ENCODE measurements around the gene MASP1. TPM values are rescaled to one million over a fixed set of nuclear protein-coding genes. Genes with fewer than 3 reads are reported as not detected.

Gene MASP1, protein sequence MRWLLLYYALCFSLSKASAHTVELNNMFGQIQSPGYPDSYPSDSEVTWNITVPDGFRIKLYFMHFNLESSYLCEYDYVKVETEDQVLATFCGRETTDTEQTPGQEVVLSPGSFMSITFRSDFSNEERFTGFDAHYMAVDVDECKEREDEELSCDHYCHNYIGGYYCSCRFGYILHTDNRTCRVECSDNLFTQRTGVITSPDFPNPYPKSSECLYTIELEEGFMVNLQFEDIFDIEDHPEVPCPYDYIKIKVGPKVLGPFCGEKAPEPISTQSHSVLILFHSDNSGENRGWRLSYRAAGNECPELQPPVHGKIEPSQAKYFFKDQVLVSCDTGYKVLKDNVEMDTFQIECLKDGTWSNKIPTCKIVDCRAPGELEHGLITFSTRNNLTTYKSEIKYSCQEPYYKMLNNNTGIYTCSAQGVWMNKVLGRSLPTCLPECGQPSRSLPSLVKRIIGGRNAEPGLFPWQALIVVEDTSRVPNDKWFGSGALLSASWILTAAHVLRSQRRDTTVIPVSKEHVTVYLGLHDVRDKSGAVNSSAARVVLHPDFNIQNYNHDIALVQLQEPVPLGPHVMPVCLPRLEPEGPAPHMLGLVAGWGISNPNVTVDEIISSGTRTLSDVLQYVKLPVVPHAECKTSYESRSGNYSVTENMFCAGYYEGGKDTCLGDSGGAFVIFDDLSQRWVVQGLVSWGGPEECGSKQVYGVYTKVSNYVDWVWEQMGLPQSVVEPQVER
- total RNA-seq: 93.7 TPM

DNA sequence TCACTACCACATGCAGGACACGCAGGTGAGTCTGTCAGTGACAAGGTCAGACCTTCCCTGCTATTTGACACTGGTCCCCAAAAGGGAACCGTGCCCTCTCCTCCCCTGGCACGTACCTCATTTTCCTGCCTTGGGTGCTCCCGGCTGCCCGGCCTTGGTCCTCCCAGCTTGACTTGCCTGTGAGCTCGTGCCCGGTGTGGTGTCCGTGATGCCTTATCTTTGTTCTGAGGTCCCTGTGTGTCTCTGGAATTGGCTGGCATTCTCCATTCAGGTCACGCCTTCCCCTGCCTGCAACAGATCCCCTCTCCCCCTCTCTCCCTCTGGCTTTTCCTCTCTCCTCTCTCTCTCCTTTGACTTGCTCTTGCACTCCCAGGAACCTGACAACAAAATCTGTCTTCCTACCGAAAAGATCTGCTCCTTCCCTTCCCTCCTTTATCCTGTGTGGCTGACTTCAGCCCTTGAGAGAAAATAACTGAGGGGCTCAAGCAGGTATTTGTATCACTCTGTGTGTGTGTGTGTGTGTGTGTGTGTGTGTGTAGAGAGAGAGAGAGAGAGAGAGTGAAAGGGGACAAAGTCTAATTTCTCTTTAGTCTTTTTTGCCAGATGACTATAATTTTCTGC, at the start of gene MASP1:
Gene MASP1, minus strand, starts transcription at position 226 of the 621 bp plus-strand sequence. Its CDS starts 105 bp downstream, at position 121.
- ATAC-seq (peak; percentile 61), DNase-seq (ENCODE audit: low spot score) (peak; percentile 87)

DNA sequence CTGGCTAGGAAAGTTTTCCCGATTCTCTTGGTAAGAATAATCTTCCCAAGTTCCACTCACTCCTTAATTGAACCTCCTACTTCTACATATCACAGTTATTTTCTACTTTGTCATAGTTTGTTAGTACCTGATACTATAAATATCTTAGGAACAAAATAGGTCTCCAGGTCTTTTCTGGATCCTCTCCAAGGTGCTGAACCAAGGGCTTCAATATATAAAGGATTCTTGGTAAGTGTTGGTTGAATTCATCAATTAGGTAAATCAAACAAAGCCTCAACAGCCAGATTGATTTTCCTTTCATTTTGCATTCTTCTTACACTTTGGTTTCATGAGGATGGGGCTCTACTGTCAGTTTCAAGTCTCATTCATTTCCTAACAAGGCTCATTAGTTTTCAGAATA, 49.0 kb upstream of the MASP1 start:
- DNase-seq (ENCODE audit: low spot score) (no peak), ATAC-seq (no peak)

DNA sequence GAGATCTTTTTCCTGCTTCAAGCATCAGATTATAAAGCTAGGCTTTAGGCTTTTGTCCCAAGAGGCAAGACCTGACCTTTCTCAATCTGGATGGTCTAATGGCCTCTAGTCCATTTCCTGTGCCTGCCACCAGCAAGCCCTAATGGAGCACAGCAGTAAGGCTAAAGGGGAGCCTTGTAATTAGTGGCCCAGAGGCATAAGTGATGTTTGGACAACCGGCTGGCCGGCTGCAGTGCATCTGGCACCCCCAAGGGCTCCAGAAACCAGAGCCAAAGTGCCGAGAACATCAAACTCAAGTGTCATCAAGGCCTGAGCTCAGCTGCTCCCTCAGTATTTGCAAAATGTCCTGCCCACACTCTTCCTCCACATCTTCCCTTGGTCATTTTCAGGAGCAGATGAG, 44.8 kb upstream of the MASP1 start:
- DNase-seq (ENCODE audit: low spot score) (no peak), ATAC-seq (no peak)

DNA sequence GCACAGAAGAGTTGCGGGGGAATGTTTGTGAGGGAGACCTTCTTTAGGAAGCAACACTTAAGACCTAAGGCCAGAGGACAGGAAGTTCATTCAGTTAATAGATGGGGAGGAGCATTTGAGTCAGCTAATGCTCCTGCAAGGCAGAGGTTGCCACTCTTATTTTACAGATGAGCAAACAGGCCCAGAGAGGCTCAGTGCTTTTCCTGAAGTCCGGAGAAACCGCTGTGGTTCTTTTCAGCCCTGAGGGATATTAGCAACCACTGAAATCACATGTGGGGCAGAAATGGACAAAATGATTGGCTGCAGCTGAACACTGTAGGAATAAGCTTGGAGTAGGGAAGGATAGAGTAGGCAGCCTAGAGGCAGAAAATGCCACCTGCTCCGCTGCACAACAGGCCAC, 43.4 kb upstream of the MASP1 start:
- DNase-seq (ENCODE audit: low spot score) (no peak), ATAC-seq (no peak)

DNA sequence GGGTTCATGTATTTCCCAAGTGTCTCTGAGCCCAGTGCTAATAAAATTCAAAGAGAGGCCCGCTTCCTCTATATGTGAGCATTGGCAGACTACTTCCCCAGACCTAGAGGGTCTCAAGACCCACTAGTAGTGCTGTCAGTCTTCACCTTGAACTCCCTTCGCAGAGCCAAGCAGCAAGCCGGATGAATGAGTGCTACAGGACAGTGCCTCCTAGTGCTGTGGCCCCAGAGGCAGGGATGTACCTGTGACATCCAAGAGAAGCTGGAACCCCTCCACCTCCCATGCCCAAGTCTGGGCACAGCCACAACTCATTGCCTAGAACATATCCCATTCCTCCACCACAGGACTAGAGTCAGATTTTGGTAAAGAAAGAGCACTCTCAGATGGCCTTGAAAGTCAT, 37.2 kb upstream of the MASP1 start:
- ATAC-seq (no peak), DNase-seq (ENCODE audit: low spot score) (no peak)

DNA sequence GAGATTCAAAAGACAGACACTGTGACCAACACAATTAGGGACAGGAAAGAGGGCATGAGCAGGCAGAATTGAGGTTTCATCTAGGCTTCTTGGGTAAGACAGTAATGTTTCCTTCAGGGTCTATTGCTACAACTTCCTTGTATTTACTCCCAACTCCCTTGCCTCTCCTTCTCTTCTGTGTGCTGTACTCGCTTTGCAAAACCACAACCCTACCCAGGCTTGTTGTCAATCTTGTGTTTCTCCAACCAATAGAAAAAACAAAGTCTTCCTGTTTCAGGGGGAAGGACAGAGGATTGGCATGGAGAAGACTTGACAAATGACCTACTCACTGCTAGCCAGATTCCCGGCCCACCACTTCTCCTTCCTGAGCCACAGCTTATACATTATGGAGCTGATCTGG, 36.3 kb upstream of the MASP1 start:
- DNase-seq (ENCODE audit: low spot score) (no peak), ATAC-seq (no peak)

DNA sequence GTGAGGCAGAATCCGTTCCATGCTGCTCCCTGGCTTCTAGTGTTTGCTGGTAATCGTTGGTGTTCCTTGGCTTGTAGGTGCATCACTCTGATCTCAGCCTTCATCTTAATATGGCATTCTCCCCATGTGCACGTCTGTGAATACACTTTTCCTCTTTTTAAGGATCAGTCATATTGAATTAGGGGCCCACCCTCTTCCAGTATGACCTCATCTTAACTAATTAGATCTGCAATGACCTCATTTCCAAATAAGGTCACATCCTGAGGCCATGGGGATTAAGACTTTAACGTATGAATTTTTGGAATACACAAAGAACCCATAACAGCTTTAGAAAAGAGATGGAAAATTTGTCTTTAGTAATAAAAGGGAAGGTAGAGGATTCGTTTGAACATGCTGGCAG, 34.1 kb upstream of the MASP1 start:
- no peak for ATAC-seq
- DNase-seq (ENCODE audit: low spot score): no peak

DNA sequence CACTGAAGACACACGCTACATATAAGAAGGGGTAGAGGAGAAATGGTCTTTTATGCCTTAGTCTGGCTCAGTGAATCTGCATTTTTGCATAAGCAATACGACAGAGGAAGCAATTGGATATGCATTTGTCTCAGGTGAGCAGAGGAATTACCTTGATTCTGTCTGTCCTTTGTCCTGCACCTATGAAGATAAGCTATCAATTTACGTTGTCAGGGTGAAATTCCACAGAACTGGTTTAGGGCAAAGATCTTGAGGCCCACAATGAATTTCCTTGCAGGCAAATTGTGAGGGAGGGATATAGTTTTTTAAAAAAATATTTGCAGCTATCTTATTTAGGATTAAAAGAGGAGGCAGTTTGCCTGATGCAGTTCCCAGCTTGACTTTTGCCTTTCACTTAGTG, 31.6 kb upstream of the MASP1 start:
- no peak for ATAC-seq
- no peak for DNase-seq (ENCODE audit: low spot score)

DNA sequence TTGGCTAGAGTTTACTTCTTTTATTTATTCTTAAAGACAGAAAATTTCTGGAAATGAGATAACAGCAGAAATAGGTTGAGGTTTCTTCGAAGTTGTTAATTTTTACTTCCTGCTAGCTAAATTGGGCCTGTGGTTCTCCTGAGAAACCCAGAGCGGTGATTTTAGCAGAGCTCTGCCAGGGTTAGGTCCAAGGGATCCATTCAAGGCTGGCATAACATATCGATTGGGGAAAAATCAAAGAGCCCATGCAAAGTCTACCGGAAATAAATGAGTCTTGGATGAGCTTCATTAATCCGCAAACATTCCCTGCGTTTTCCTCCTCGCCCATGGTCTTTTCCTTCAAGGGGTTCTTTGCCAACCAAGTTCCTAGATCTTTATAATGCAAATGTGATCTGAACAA, 30.8 kb upstream of the MASP1 start:
- ATAC-seq (no peak), DNase-seq (ENCODE audit: low spot score) (no peak)

DNA sequence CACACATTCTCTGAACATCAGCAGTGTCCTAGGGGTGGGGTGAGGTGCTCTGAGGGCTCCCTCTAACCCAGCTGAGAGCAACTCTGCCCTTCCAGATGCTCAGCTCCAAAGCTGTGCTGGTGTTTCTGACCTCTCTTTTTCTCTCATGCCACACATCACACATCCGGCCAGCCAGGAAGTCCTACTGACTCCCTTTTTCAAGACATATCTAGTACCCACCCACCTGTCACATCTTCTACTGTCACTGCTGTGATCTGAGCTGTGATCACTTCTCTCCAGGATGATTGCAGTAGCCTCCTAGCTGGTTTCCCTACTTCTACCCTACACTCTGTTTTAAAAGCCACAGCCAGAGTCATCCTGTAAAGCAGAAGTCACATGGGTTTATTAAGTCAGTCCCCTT, 30.2 kb upstream of the MASP1 start:
- DNase-seq (ENCODE audit: low spot score) (no peak), ATAC-seq (no peak)

DNA sequence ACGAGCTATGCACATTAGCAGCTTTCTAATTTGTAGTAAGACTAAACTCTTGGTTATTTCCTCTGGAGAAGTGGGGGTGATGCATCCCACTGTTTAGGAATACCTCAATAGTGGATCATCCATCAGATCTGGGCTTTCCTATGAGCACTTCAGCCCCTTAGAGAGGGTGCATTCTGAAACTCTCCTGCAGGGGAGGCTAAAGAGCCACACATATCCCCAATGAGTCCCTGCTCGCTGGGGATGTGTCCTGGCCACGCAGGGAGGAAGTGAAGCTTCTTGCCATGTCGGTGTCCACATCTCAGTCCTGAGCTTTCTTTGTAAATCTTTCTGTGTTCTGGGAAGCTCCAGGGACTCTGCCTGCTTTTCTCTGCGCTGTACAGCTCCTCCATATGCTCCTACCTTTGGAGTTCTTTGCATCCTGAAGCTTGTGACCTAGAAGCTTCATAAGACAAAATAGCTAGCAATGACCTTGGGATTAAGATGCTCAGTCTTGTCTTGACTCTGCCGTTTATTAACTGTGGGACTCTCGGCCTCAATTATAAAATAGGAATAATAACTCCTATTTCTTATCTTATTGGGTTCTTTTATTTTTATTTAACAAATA, 28.3 kb upstream of the MASP1 start:
- DNase-seq (ENCODE audit: low spot score) (peak; percentile 65), ATAC-seq (peak; percentile 90)

DNA sequence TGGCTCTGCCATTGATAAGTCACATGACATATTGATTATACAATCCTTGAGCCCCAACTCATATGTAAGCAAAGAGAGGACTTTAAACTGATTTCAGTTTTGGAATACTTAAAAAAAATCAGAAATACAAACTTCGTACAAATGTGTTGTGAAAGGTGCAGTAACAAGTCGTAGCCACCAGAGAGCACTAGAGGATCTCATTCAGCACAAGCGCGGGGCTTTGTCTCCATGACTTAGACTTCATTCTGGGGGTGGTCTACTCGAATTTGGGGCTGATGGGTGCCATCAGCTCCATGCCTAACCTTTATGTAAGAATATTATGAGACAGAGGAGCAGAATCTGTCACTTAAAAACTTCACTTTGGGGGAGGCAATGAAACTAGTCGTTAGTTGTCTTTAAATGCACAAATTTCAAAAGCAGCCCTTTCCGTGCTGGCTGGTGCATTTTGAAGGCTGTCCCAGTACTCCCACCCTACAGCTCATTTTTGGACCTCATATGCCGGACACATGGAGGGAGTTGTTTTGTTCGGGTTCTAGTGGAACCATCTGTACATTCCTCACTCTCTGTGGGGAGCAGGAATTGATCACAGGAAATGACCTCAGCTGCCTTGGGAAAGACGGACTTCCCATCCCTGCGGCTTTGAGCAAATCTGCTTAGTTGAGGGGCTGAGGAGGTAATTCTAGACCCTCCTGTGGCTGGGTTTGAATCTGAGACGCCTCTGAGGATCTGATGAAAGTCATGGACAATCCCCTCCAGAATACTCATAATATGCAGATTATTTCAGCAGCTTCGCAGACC, 27.5 kb upstream of the MASP1 start:
- DNase-seq (ENCODE audit: low spot score): peak; percentile 53
- ATAC-seq: peak; percentile 91

DNA sequence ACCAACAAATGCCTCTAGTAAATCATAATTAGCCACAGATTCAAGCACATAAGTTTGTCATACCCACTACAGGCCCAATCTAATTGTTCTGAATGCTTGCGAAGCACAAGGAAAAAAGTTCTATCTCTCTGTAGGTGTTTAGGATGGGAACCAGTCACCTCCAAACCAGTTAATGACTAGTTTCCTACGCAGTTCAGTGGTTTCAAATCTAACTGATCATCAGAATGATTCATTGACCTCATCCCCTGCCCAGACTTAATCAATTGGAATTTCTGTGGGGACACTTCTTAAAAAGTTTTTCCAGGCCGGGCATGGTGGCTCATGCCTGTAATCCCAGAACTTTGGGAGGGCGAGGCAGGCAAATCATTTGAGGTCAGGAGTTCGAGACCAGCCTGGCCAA, 24.3 kb upstream of the MASP1 start:
- ATAC-seq: no peak

DNA sequence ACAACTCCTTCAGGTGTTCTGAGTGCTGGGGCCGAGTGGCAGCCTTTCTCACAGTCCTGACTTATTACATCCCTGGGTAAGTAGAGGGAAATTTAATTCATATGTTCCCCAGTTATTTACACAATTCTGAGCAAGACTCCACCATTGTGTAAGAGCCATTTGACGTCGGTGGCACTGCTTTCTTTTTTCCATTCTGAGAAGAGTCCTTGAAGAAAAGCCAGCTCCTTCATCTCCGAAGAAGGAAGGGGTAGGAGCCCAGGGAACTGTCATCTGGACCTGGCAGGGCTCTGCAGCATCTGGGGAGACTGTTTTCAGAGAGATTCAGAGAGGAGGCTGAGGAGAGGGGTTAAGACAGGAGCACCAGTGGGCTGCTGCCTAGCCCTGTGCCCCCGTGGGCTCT, 22.6 kb upstream of the MASP1 start:
- ATAC-seq: no peak
- no peak for DNase-seq (ENCODE audit: low spot score)

More for the DNA sequence above, 24.3 kb upstream of the MASP1 start:
- no peak for DNase-seq (ENCODE audit: low spot score)

DNA sequence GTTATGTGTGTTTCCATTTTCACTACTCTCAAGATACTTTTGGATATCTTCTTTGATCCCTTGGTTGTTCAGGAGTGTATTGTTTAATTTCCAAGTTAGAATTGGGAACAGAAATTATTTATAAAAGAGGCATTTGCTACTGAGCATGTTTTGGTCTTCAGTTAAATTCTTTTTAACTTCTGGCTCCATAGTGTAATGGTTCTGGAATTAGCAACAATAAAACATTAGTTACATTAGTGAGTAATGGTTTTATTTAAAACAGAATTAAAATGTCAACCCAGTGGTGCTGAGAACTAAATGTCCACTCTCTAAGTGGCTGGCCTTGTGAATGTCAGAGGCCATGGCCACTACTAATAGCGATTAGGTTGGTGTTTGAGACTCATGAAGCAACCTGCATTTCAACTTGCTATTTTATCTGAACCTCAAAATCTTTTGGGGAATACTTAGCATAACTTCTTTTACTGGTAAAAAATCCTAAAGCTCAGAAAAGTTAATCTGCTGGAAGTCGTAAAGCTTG, 19.5 kb upstream of the MASP1 start:
- no peak for DNase-seq (ENCODE audit: low spot score)
- no peak for ATAC-seq

DNA sequence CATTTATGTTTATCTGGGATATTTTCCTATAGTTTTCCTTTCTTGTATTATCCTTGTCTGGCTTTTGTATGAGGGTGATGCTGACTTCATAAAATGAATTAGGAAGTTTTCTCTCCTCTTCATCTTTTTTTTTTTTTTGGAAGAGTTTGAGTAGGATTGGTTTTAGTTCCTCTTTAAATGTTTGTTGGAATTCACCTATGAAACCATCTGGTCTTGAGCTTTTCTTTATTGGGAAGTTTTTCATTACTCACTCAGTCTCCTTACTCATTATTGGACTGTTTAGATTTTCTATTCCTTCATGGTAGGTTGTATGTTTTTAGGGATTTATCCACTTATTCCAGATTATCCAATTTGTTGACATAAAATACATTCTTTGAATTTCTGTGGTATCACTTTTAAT, 18.7 kb upstream of the MASP1 start:
- no peak for ATAC-seq
- no peak for DNase-seq (ENCODE audit: low spot score)

DNA sequence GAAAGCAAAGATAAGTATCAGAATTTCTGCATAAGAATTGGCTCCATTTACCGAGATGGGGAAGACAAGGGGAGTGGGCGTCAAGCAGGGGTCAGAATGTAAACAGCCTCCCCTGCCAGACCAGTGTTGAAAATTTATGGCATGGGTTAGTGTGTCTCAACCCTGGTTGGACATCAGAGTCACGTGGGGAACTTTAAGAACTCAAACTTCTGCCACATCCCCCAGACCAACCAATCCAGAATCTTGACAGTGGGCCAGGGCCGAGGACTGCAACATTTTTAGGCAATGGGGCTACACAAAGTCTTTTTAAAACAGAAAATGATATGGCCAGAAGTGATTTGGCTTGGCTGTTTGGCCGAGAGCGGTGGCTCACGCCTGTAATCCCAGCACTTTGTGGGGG, 14.3 kb upstream of the MASP1 start:
- no peak for DNase-seq (ENCODE audit: low spot score)

DNA sequence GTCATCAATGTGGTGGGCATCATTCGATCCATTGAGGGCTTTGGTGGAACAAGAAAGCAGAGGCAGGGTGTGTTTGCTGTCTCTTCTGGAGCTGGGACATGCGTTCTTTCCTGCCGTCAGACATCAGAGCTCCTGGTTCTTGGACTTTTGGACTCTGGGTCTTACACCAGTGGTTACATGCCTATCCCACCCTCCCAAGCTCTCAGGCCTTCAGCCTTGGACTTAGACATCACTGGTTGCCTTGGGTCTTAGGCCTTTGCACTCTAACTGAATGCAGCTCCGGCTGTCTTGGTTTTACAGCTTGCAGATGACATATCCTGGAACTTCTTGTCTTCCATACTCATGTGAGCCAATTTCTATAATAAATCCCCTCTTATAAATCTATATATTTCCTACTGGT, 8.1 kb upstream of the MASP1 start:
- ATAC-seq (no peak), DNase-seq (ENCODE audit: low spot score) (no peak)

More for the DNA sequence above, 14.3 kb upstream of the MASP1 start:
- ATAC-seq: no peak

DNA sequence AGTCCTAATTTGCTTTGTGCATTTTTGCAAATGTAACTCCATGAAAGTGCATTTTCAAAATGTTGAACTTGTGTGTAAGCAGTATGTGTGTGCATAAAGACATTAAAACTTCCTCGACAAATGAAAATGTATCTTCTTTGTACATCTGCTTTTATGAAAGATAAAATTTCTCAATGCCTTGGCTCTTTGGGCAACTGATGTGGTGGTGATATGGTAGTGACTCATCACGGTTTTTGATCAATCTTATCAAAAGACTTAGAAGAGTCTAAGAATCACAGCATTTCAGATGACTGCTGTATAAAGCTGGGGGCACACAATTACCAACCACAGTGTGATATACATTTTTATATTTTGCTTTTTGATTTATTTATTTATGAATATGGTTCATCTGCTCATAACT, 5.4 kb upstream of the MASP1 start:
- no peak for DNase-seq (ENCODE audit: low spot score)
- ATAC-seq: no peak

DNA sequence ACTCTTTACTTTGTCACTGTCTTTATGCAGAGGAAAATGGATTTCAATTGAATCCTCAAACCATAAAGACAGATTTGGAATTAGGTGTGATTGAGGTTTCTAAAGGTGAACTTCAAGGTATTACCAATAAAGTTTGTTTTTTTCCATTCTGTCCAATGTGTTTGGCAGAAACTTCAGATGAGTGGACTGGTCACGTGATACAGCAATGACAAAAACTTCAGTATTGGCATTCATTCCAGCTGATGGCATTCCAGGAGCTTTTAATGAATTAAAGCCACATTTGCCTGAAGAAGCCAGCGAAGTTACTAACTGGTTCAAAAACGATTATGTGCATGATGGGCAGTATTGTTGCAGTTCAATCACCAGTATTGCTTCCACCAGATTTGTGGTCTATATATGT, 4.5 kb upstream of the MASP1 start:
- no peak for ATAC-seq
- no peak for DNase-seq (ENCODE audit: low spot score)

All from left lobe of liver (tissue), 2 donors.